K562 (cell line): ENCODE measurements around the gene KCNK2. TPM values are rescaled to one million over a fixed set of nuclear protein-coding genes. Genes with fewer than 3 reads are reported as not detected.

Experiments
- ATAC-seq: fragments of 200-7000 bp; cut with Tn5 transposase; 3 replicates; pipeline ENCODE4 v1.9.1; 2020; ENCODE audit warnings: moderate library complexity
- BruUV-seq: library from RNA; stranded (reverse); fragments of 400-500 nt; replicated peaks from 2 replicates; lab custom pipeline; 2021; lab: Mats Ljungman, UMichigan
- CTCF ChIA-PET: fragments of 300-600 bp; formaldehyde crosslinking; extraction: SDS; loops from one replicate; lab custom pipeline; 2021; ENCODE audit warnings: low intra/inter-chr PET ratio; lab: Yijun Ruan, JAX
- POLR2A ChIA-PET: fragments of 300-600, 350-650 bp; sonication (Branson Sonifier 250); formaldehyde crosslinking; extraction: SDS; loops from one replicate; lab custom pipeline; 2021; ENCODE audit warnings: antibody characterized with exemption, inconsistent platforms; lab: Yijun Ruan, JAX
- DNase-seq, 4 experiments: peaks; one replicate each; pipeline versions ENCODE4 v3.0.0 to v3.0.0-alpha.2; 2011 to 2018; ENCODE audit warnings: low spot score in 3 of 4, mixed read lengths in 3 of 4; ENCODE audit errors: extremely low read depth in 1 of 4
- FAIRE-seq: peaks from 2 replicates; lab custom pipeline; 2011; peaks lifted over from hg19 to GRCh38; lab: Jason Lieb, UNC
- H2AFZ ChIP-seq: 2 replicates; pipeline ENCODE4 v1.6.0; 2011; ENCODE audit warnings: low read depth, low read length, control low read depth, inconsistent platforms
- H3K27ac ChIP-seq: fragments of 200-600 bp; 3 replicates; pipeline ENCODE4 v1.8.0; 2011; ENCODE audit warnings: low read depth, mild to moderate bottlenecking, control low read depth, inconsistent platforms, low read length, moderate library complexity, mixed read lengths; ENCODE audit errors: extremely low read depth
- H3K27me3 ChIP-seq, 2 experiments: fragments of 300-600 bp in 1 of 2; 2 replicates in 1 of 2; 3 replicates in 1 of 2; pipeline versions ENCODE4 v1.6.0 to v1.8.0; 2011; ENCODE audit warnings: inconsistent platforms in 2 of 2, low read length in 2 of 2, mild to moderate bottlenecking in 1 of 2, mixed read lengths in 1 of 2, moderate library complexity in 1 of 2; ENCODE audit not compliant: control insufficient read depth in 2 of 2, insufficient read depth in 2 of 2
- H3K36me3 ChIP-seq: fragments of 300-600 bp; 3 replicates; pipeline ENCODE4 v1.8.0; 2011; ENCODE audit warnings: mild to moderate bottlenecking, low read length, inconsistent platforms; ENCODE audit not compliant: control insufficient read depth, insufficient read depth
- H3K4me1 ChIP-seq, 2 experiments: fragments of 200-600 bp in 1 of 2; replicated peaks in 1 of 2; 2 replicates in 1 of 2; 3 replicates in 1 of 2; pipeline versions ENCODE4 v1.5.1 to v1.8.0; 2011; ENCODE audit warnings: inconsistent platforms in 2 of 2, low read length in 2 of 2, mild to moderate bottlenecking in 1 of 2, mixed read lengths in 1 of 2, moderate library complexity in 1 of 2; ENCODE audit not compliant: control insufficient read depth in 2 of 2, insufficient read depth in 2 of 2
- H3K4me2 ChIP-seq: 2 replicates; pipeline ENCODE4 v1.6.1; 2011; ENCODE audit warnings: low read length, control low read depth, inconsistent platforms, mixed read lengths; ENCODE audit not compliant: insufficient read depth
- H3K4me3 ChIP-seq: fragments of 200-600 bp; sonication (generic), shearing (Covaris generic); 2 replicates; pipeline ENCODE4 v1.5.1; 2016; ENCODE audit warnings: control low read depth, inconsistent platforms
- H3K79me2 ChIP-seq: fragments of 200-600 bp; 3 replicates; pipeline ENCODE4 v1.8.0; 2011; ENCODE audit warnings: low read length, inconsistent platforms; ENCODE audit not compliant: control insufficient read depth, insufficient read depth
- H3K9ac ChIP-seq, 2 experiments: 2 replicates each; pipeline versions ENCODE4 v1.6.0 to v1.6.1; 2011; ENCODE audit warnings: low read depth in 2 of 2, low read length in 2 of 2, control low read depth in 1 of 2, inconsistent platforms in 1 of 2, mild to moderate bottlenecking in 1 of 2, mixed read lengths in 1 of 2; ENCODE audit not compliant: insufficient read depth in 1 of 2
- H3K9me1 ChIP-seq: one replicate; pipeline ENCODE4 v1.6.0; 2011; ENCODE audit warnings: inconsistent platforms, mild to moderate bottlenecking, low read length, moderate library complexity; ENCODE audit not compliant: control insufficient read depth, insufficient read depth
- H3K9me3 ChIP-seq: replicated peaks from 2 replicates; pipeline ENCODE4 v1.5.1; 2011; ENCODE audit warnings: low read depth, low read length, inconsistent platforms; ENCODE audit not compliant: control insufficient read depth, insufficient read depth
- H4K20me1 ChIP-seq: replicated peaks from 2 replicates; pipeline ENCODE4 v1.6.1; 2011; ENCODE audit warnings: low read length, inconsistent platforms, mixed read lengths; ENCODE audit not compliant: control insufficient read depth, insufficient read depth
- CC2D1A ChIP-seq: fragments of 450-650 bp; IDR thresholded peaks from 2 replicates; pipeline ENCODE4 v1.6.1; 2017; ENCODE audit warnings: mild to moderate bottlenecking
- ETS2 ChIP-seq: IDR thresholded peaks from 2 replicates; pipeline ENCODE4 v1.6.1; 2016; ENCODE audit warnings: borderline replicate concordance, missing genetic modification characterization, mild to moderate bottlenecking, moderate library complexity, missing compliant biosample characterization; ENCODE audit not compliant: poor library complexity, severe bottlenecking
- ETV5 ChIP-seq: sonication (generic); formaldehyde crosslinking; IDR thresholded peaks from 2 replicates; pipeline ENCODE4 v1.4.0; 2020; ENCODE audit warnings: low read depth, mild to moderate bottlenecking, missing genetic modification reagents
- EZH2 ChIP-seq: IDR thresholded peaks from 2 replicates; pipeline ENCODE4 v1.6.1; 2012; ENCODE audit warnings: low read depth, mild to moderate bottlenecking, inconsistent platforms, low read length, borderline replicate concordance
- IRF2 ChIP-seq: sonication (generic); formaldehyde crosslinking; IDR thresholded peaks from 2 replicates; pipeline ENCODE4 v1.8.1; 2022; ENCODE audit warnings: mild to moderate bottlenecking, missing genetic modification reagents
- JUN ChIP-seq, 2 experiments: sonication (generic) in 1 of 2; formaldehyde crosslinking in 1 of 2; IDR thresholded peaks; 2 replicates each; pipeline versions ENCODE4 v1.6.1 to v1.8.0; 2012 to 2022; ENCODE audit warnings: borderline replicate concordance in 2 of 2, mild to moderate bottlenecking in 2 of 2, improper control_type of control experiment in 1 of 2, low read depth in 1 of 2, low read length in 1 of 2, missing genetic modification reagents in 1 of 2
- SMAD4 ChIP-seq: fragments of 250-450 bp; sonication (Bioruptor Pico); conservative IDR thresholded peaks from 2 replicates; pipeline ENCODE4 v1.8.0; 2021; ENCODE audit warnings: inconsistent platforms, mild to moderate bottlenecking, moderate library complexity
- SMARCA5 ChIP-seq: fragments of 450-650 bp; IDR thresholded peaks from 2 replicates; pipeline ENCODE4 v1.6.1; 2016
- TGIF2 ChIP-seq: sonication (generic); formaldehyde crosslinking; IDR thresholded peaks from 2 replicates; pipeline ENCODE4 v1.8.1; 2022; ENCODE audit warnings: mild to moderate bottlenecking, missing genetic modification reagents, moderate library complexity
- U2AF2 ChIP-seq: fragments of 200-400 bp; formaldehyde crosslinking; optimal IDR thresholded peaks from 2 replicates; pipeline ENCODE3; 2017; ENCODE audit warnings: low read depth, mild to moderate bottlenecking, low read length
- ZNF212 ChIP-seq: fragments of 450-650 bp; formaldehyde crosslinking; IDR thresholded peaks from 2 replicates; pipeline ENCODE4 v1.4.0; 2020; ENCODE audit warnings: mild to moderate bottlenecking
- ZNF778 ChIP-seq: fragments of 450-650 bp; formaldehyde crosslinking; IDR thresholded peaks from 2 replicates; pipeline ENCODE4 v1.4.0; 2020; ENCODE audit warnings: mild to moderate bottlenecking, moderate library complexity
- WGBS: fragments of 100-300 bp; shearing (Covaris generic); methylation state at CpG from one replicate; pipeline ENCODE4 v1.1.6; 2016; ENCODE audit warnings: low coverage, mixed read lengths; ENCODE audit not compliant: insufficient coverage; ENCODE audit errors: missing lambda C conversion rate; 5-methylcytosine and 5-hydroxymethylcytosine counted together
- in situ Hi-C: fragments of 300-500 bp; cut with MboI; formaldehyde crosslinking; loops from 4 replicates; pipeline ENCODE4 v1.15.0; 2018; ENCODE audit warnings: inconsistent platforms, mixed read lengths
- intact Hi-C: fragments of 100-400 bp; cut with micrococcal nuclease; formaldehyde crosslinking; loops from 2 replicates; pipeline ENCODE4 v1.14.2; 2022
- polyA plus RNA-seq, 8 experiments: library from polyadenylated mRNA; depleted of rRNA in 4 of 8; stranded (reverse) in 5 of 8; unstranded in 3 of 8; fragments of >200 nt; fragmentation: Nextera tagmentation in 2 of 8; fragmentation: Illumina TruSeq in 1 of 8; extraction: Ambion mirVana in 2 of 8; extraction: Trizol in 1 of 8; gene quantifications; 2 replicates each; pipeline versions ENCODE4 v1.2.1 to v1.2.3, GENCODE V29; 2011 to 2014; ENCODE audit warnings: inconsistent platforms in 1 of 8, missing spikeins in 1 of 8
- total RNA-seq, 7 experiments: library from RNA; depleted of rRNA in 6 of 7; stranded (reverse); fragments of >200 nt in 6 of 7; fragmentation: Illumina TruSeq in 2 of 7; extraction: Trizol in 2 of 7; gene quantifications; 2 replicates each; pipeline versions ENCODE4 v1.2.1 to v1.2.3, GENCODE V29; 2011 to 2021; ENCODE audit warnings: low replicate concordance in 1 of 7
- TF ChIP-seq, protein P1 (sequence below): fragments of 450-650 bp; IDR thresholded peaks from one replicate; pipeline ENCODE4 v1.6.1; 2018; ENCODE audit warnings: mild to moderate bottlenecking, moderate library complexity; ENCODE audit not compliant: partially characterized antibody
- TF ChIP-seq, protein P2 (sequence below): fragments of 450-650 bp; conservative IDR thresholded peaks from 2 replicates; pipeline ENCODE4 v1.6.1; 2016; ENCODE audit warnings: missing genetic modification characterization, low read depth, mild to moderate bottlenecking, missing compliant biosample characterization, moderate library complexity

Gene KCNK2
- total and polyA plus RNA-seq, 9 of the 15 experiments (the other 6 are each of a cell fraction or from before 2014, with no cell fraction given) = 0.04 to 0.13 (median 0.05) TPM; not detected in 3

DNA sequence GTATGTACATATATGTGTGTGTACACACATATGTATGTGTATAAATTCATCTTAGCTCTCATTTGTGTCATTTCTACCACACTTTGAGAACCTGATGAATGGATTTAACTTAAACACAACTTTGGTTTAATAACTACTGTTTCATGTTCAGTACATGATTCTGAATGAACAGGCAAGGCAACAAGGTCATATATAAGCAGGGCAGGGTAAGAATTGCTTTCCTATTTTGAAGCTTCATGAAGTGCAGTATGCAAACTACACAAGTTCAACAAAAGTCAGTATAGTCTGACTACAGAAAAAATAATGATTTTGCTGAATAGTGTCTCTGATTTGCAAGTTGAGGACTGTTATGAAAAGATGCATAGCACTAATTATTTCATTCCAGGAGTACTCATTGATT is 127.6 kb downstream of the KCNK2 start (continued):
- no peak for TF ChIP-seq SMARCA5
- TF ChIP-seq, protein P1, sequence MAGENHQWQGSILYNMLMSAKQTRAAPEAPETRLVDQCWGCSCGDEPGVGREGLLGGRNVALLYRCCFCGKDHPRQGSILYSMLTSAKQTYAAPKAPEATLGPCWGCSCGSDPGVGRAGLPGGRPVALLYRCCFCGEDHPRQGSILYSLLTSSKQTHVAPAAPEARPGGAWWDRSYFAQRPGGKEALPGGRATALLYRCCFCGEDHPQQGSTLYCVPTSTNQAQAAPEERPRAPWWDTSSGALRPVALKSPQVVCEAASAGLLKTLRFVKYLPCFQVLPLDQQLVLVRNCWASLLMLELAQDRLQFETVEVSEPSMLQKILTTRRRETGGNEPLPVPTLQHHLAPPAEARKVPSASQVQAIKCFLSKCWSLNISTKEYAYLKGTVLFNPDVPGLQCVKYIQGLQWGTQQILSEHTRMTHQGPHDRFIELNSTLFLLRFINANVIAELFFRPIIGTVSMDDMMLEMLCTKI = no peak
- TF ChIP-seq TGIF2 = no peak
- no peak for TF ChIP-seq CC2D1A
- no peak for TF ChIP-seq IRF2 (CRISPR knock-in tag)
- no peak for TF ChIP-seq EZH2
- TF ChIP-seq ZNF778 (CRISPR knock-in tag) = no peak
- TF ChIP-seq ETS2 (tag) = no peak

DNA sequence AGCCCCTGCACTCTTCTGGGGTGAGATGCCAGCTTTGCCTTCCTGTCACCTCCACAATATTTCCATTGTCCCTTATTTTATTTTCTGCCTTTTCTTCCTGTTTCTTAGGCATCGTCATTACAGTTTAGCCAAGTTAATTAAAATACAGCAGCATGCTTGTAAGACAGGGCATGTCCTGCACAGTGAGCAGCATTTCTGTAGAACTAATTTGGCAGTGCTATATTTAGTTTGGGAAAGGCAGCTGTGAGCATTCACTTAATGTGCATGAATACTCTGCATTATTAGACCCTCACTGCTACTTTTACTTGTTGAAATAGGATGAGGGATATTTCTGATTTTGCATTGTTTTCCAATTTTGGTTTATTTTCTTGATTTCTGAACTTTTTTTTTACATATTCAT is 133.3 kb downstream of the KCNK2 start:
- no peak overlapping the region for H3K27ac ChIP-seq
- no peak for TF ChIP-seq ZNF212 (CRISPR knock-in tag)
- no peak for TF ChIP-seq U2AF2
- TF ChIP-seq, protein P2, sequence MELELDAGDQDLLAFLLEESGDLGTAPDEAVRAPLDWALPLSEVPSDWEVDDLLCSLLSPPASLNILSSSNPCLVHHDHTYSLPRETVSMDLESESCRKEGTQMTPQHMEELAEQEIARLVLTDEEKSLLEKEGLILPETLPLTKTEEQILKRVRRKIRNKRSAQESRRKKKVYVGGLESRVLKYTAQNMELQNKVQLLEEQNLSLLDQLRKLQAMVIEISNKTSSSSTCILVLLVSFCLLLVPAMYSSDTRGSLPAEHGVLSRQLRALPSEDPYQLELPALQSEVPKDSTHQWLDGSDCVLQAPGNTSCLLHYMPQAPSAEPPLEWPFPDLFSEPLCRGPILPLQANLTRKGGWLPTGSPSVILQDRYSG (tag) = no peak
- no peak for TF ChIP-seq ETV5 (CRISPR knock-in tag)
- TF ChIP-seq JUN (IDR thresholded peaks at IDR 0.05; ENCODE audit: borderline replicate concordance, low read depth, low read length) = no peak
- no peak for TF ChIP-seq JUN (CRISPR knock-in tag; IDR thresholded peaks at IDR 0.05; ENCODE audit: borderline replicate concordance)
- no peak for TF ChIP-seq SMAD4 (CRISPR knock-in tag)
- CTCF ChIA-PET = no interaction called here
- H3K36me3 ChIP-seq = no peaks in the 10 kb centered on the region
- no peak overlapping the region for H3K4me3 ChIP-seq
- 10% methylated on average over 1 of the region's 1 CpG for WGBS
- no peak overlapping the region for H3K9ac ChIP-seq
- H2AFZ ChIP-seq = no peak overlapping the region
- H3K4me1 ChIP-seq = no peaks in the 10 kb centered on the region
- in situ Hi-C loops = no loop called here
- no peak for ATAC-seq
- BruUV-seq = no TSS peak
- POLR2A ChIA-PET = no interaction called here
- no peaks in the 10 kb centered on the region for H3K27me3 ChIP-seq
- intact Hi-C loops = loop anchor here (10.0 kb wide), 1 partner anchor 389 kb away; no protein-coding TSS in a partner anchor
- H3K4me2 ChIP-seq = no peak overlapping the region
- no peaks in the 10 kb centered on the region for H3K9me3 ChIP-seq
- FAIRE-seq = no peak
- H3K9me1 ChIP-seq = no peaks in the 10 kb centered on the region
- H3K79me2 ChIP-seq = no peaks in the 10 kb centered on the region
- H4K20me1 ChIP-seq = no peaks in the 10 kb centered on the region
- DNase-seq = no peak
